ENCODE results near the gene B4GALNT1. TPM values are rescaled to one million over a fixed set of nuclear protein-coding genes. Genes with fewer than 3 reads are reported as not detected.
"Not testable (repeated sequence)": the region's sequence is repeated elsewhere in the genome, so short reads cannot be mapped to it uniquely, and the experiment has no call there.

The B4GALNT1 gene
- total RNA-seq, 2 donors from 2014 or later, result 1.5 to 3.6 TPM

GRCh38 chr12:57604454-57604991 lies 28.5 kb downstream of the B4GALNT1 start, which contains the start of gene DTX3:
DTX3 (plus strand) TSS chr12:57604824; CDS start chr12:57606518, 1,694 bp downstream.
- Mint-ChIP-seq H3K9me3 (no peaks in the 10 kb centered on the region), H3K36me3 (peaks cover 13% of the 10 kb centered on the region), H3K27ac (peak within 1 kb of the TSS; percentile 72 to 88), H3K4me1 (ENCODE audit: low read depth in 2 of 2) (peaks cover 23 to 35% of the 10 kb centered on the region in 2 donors), H3K27me3 (no peaks in the 10 kb centered on the region), H3K4me3 (peak within 1 kb of the TSS; percentile 75)
- DNase-seq (ENCODE audit: low spot score) (no peak), ATAC-seq (peak; percentile 62 to 71)

DNA sequence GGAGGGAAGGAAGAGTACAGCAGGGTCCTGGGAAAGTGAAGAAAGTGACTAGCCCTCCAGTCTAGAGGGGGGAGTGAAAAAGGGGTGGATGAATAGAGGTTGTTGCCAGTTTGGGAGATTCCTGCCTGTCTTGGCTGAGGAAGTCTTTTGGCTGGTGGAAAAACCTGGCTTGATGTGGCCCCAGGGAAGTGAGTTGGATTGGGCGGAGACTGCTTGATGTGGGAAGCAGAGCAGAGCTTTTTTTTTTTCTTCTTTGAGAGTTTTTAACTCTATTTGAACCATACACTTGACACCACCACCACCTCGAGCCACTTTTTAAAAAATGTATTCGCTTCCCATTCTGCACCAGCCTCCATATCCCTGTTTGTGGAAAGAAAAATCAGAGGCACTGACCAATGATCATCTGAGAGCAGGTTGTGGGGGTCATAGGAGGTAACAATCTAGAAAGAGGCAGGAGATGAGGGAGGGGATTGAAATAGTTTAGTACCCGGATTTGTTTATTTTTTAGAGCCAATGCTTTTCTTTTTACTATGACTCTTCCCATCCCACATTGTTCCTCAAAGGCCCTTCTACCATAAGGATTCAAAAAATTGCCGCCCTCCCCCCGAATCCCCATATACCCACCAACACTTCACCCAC lies 29.1 kb downstream of the B4GALNT1 start:
- H3K27me3 Mint-ChIP-seq, result no peaks in the 10 kb centered on the region
- ATAC-seq (no peak), DNase-seq (ENCODE audit: low spot score) (no peak)
- peaks cover 13% of the 10 kb centered on the region for H3K36me3 Mint-ChIP-seq
- peak overlapping the region; percentile 75 for H3K4me3 Mint-ChIP-seq
- peak overlapping the region; percentile 72 to 88 for H3K27ac Mint-ChIP-seq
- H3K9me3 Mint-ChIP-seq, result no peaks in the 10 kb centered on the region
- H3K4me1 Mint-ChIP-seq (ENCODE audit: low read depth in 2 of 2), result peaks cover 23 to 35% of the 10 kb centered on the region in 2 donors

- peaks cover 13% of the 10 kb centered on the region for H3K36me3 Mint-ChIP-seq
- H3K4me1 Mint-ChIP-seq (ENCODE audit: low read depth in 2 of 2), result peaks cover 23 to 35% of the 10 kb centered on the region in 2 donors
- H3K4me3 Mint-ChIP-seq, result peak overlapping the region; percentile 75
- no peaks in the 10 kb centered on the region for H3K9me3 Mint-ChIP-seq
- peak overlapping the region; percentile 72 to 88 for H3K27ac Mint-ChIP-seq
- H3K27me3 Mint-ChIP-seq, result no peaks in the 10 kb centered on the region
- no peak for ATAC-seq
- DNase-seq (ENCODE audit: low spot score), result no peak
Observed at GRCh38 chr12:57603324-57603723, 29.7 kb downstream of the B4GALNT1 start.

DNA sequence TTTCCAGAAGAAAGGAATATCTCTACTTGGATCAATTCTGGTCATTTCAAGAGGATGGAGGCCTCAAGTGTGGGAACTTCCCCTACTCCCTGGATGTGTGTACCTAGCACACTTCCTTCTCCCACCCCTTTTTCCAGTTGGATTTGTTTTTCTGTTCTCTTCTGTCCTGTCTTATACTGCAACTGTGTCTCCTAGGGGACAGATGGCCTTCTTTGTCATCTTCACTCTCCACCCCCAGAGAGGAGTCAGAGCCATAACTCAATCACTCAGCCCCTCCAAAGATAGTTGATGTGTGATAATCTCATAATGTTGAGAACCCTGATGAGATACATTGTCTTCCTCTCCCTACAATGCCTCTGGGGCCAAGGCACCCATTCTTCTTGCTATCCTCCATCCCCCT lies 30.5 kb downstream of the B4GALNT1 start:
- H3K27ac Mint-ChIP-seq, result peak overlapping the region; percentile 72 to 88
- peaks cover 23 to 38% of the 10 kb centered on the region in 2 donors for H3K4me1 Mint-ChIP-seq (ENCODE audit: low read depth in 2 of 2)
- no peak overlapping the region for H3K4me3 Mint-ChIP-seq

GRCh38 chr12:57600395-57600794 lies 32.6 kb downstream of the B4GALNT1 start:
- Mint-ChIP-seq H3K27ac (peak overlapping the region in 1 of 2 donors; percentile 34), H3K4me3 (no peak overlapping the region), H3K27me3 (no peaks in the 10 kb centered on the region), H3K36me3 (peaks cover 29% of the 10 kb centered on the region), H3K9me3 (no peaks in the 10 kb centered on the region), H3K4me1 (ENCODE audit: low read depth in 2 of 2) (peaks cover 18 to 34% of the 10 kb centered on the region in 2 donors)
- DNase-seq (ENCODE audit: low spot score), result no peak
- no peak for ATAC-seq

More for the DNA sequence above, 30.5 kb downstream of the B4GALNT1 start:
- DNase-seq (ENCODE audit: low spot score) (no peak), ATAC-seq (no peak)
- Mint-ChIP-seq H3K36me3 (peaks cover 17% of the 10 kb centered on the region), H3K27me3 (no peaks in the 10 kb centered on the region), H3K9me3 (no peaks in the 10 kb centered on the region)

DNA sequence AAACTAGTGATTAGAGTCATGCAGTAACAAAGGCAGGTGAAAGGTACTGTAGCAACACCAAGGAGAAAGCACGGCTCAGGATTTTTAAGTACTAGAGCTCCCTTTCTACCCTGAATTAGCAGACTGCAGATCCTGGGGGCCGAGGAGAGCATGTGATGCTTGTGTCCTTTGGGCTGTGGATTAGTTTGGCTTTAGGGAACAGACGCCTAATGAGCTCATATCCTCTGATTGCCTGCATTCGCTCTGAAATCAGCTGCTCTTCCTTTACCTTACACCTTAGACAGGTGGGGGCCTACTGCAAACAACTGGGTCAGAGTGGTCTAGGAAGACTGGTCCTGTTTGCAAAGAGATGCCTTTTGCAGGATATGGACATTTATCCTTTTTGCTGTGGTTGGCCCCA lies 39.8 kb downstream of the B4GALNT1 start:
- Mint-ChIP-seq H3K27me3 (no peaks in the 10 kb centered on the region), H3K4me1 (ENCODE audit: low read depth in 2 of 2) (peaks cover 23 to 26% of the 10 kb centered on the region in 2 donors), H3K27ac (no peak overlapping the region), H3K36me3 (peaks cover 15% of the 10 kb centered on the region), H3K9me3 (no peaks in the 10 kb centered on the region), H3K4me3 (no peak overlapping the region)
- no peak for DNase-seq (ENCODE audit: low spot score)
- ATAC-seq, result no peak

DNA sequence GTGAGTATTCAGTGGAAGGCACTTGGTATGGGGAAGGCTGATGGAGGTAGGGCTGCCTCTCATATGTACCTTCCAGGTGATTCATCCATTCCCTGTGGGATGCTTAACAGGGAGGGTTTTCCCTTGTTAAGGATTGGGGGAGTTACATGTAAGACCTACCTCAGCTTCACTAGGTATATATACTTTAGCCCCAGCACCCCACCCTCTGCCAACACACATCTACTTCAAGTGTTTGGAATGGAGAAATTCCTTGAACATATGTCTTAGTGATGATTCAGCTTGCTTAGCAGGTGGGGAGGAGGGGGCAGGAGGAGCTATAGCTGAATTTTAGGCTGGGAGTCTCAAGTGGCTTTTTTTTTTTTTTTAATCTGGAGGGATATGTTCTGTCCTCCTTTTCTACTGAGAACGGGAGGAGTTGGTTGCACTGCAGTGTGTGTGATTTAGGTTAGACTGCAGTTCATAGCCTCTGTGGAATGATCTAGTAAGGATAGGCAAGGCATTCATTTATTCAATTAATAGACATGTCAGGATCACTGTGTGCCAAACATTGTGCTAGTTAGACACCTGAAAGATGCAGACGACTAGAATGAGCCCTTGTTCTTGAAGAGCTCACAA lies 40.3 kb downstream of the B4GALNT1 start:
- no peaks in the 10 kb centered on the region for H3K9me3 Mint-ChIP-seq
- H3K27me3 Mint-ChIP-seq, result no peaks in the 10 kb centered on the region
- H3K4me3 Mint-ChIP-seq, result peak overlapping the region; percentile 94
- peaks cover 23 to 24% of the 10 kb centered on the region in 2 donors for H3K4me1 Mint-ChIP-seq (ENCODE audit: low read depth in 2 of 2)
- peak overlapping the region; percentile 45 to 86 for H3K27ac Mint-ChIP-seq
- ATAC-seq, result no peak
- H3K36me3 Mint-ChIP-seq, result peaks cover 13% of the 10 kb centered on the region
- no peak for DNase-seq (ENCODE audit: low spot score)

DNA sequence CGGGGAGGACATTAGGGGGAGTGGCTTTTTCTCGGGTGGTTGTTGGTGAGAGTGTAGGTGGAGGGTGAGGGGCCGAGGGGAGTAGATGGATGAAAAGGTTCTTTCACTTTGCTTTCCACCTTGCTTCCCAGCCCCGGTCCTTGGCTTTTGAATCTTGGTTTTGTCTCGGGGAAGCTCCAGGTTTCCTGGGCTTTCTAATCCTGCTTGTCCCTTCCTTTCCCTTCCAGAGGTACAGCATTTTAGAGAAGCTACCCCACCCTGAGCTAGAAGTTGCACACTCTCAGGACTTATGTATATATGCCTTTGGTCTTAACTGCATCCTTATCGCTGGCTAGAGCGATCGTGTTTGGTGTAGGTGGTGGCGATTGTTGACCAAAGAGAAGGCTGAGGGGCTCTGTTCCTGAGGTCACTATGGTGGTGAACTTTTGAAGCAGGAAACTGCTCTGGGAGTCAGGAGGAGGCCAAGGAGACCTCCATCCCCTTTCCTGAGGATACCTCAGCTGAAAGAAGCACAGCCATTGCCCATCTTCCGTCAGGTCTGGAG lies 41.1 kb downstream of the B4GALNT1 start:
- ATAC-seq (no peak), DNase-seq (ENCODE audit: low spot score) (no peak)
- Mint-ChIP-seq H3K27ac (peak overlapping the region; percentile 45 to 86), H3K9me3 (no peaks in the 10 kb centered on the region), H3K27me3 (no peaks in the 10 kb centered on the region), H3K36me3 (peaks cover 5% of the 10 kb centered on the region), H3K4me1 (ENCODE audit: low read depth in 2 of 2) (peaks cover 22 to 23% of the 10 kb centered on the region in 2 donors), H3K4me3 (peak overlapping the region; percentile 94)

DNA sequence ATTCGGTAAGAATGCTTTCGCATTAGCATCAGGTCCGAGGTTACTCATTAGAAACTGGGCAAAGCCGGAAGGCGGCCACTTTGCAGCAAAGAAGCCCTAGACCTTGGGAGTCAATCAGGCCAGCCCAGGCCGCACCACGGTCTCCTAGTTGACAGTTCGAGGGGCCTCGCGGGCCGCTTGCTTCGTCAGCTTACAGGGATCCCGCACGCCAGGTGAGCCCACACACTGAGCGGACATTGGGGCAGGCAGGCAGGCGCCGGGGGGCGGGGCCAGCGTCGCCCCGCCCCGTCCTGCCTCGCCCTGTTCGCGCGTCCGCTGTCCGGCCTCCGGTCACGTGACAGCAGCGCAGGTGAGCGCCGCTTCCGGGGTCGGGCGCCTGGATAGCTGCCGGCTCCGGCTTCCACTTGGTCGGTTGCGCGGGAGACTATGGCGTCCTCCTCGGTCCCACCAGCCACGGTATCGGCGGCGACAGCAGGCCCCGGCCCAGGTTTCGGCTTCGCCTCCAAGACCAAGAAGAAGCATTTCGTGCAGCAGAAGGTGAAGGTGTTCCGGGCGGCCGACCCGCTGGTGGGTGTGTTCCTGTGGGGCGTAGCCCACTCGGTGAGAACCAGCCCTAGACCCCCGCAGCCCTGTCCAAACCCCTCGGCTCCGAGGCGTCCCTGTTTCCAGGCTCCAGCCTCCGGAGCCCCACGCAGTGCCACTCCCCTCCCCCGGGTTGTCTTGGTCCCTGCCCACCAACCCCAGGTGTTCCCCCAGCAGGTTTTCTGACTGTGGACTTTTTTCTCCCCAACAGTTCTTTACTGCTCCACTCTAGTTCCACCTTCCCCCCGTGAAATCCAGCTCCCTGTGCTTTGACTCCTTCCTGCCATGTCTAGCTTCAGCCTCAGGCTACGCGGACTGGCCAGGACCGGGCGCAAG lies 41.9 kb downstream of the B4GALNT1 start, which contains the start of gene PIP4K2C:
PIP4K2C (plus strand) TSS at position 329 of the 918 bp plus-strand sequence; CDS start at position 427, 98 bp downstream.
- ATAC-seq (peak; percentile 98), DNase-seq (ENCODE audit: low spot score) (peak; percentile 90)
- Mint-ChIP-seq H3K27ac (peak within 1 kb of the TSS; percentile 45 to 86), H3K4me3 (peak within 1 kb of the TSS; percentile 94), H3K4me1 (ENCODE audit: low read depth in 2 of 2) (peaks cover 22 to 23% of the 10 kb centered on the region in 2 donors), H3K27me3 (no peaks in the 10 kb centered on the region), H3K9me3 (no peaks in the 10 kb centered on the region), H3K36me3 (no peaks in the 10 kb centered on the region)

DNA sequence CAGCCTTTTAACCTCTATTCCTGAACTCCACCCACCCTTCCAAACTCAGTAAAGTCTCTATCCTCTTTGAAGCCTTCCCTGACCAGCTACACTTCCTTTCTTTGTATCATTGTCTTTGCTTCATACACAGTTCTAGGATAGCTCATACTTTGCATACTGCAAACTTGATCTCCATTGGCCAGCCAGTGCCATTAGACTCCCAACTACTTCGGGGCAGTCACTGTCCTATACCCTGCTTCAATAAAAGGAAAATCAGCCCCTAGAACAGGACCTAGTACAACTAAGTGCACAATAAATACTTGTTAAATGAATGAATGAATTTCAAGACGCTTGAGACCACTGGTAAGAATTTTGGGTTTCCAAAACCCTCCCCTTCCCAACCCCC lies 42.5 kb downstream of the B4GALNT1 start:
- peak overlapping the region; percentile 94 for H3K4me3 Mint-ChIP-seq
- DNase-seq (ENCODE audit: low spot score), result no peak
- H3K4me1 Mint-ChIP-seq (ENCODE audit: low read depth in 2 of 2), result peaks cover 22 to 23% of the 10 kb centered on the region in 2 donors
- no peaks in the 10 kb centered on the region for H3K27me3 Mint-ChIP-seq
- H3K9me3 Mint-ChIP-seq, result no peaks in the 10 kb centered on the region
- no peaks in the 10 kb centered on the region for H3K36me3 Mint-ChIP-seq
- no peak for ATAC-seq
- peak overlapping the region; percentile 45 to 86 for H3K27ac Mint-ChIP-seq

- H3K27ac Mint-ChIP-seq, H3K4me3 Mint-ChIP-seq: not testable (repeated sequence)
- peaks cover 22 to 23% of the 10 kb centered on the region in 2 donors for H3K4me1 Mint-ChIP-seq (ENCODE audit: low read depth in 2 of 2)
Observed at GRCh38 chr12:57588951-57589610, 43.9 kb downstream of the B4GALNT1 start.

DNA sequence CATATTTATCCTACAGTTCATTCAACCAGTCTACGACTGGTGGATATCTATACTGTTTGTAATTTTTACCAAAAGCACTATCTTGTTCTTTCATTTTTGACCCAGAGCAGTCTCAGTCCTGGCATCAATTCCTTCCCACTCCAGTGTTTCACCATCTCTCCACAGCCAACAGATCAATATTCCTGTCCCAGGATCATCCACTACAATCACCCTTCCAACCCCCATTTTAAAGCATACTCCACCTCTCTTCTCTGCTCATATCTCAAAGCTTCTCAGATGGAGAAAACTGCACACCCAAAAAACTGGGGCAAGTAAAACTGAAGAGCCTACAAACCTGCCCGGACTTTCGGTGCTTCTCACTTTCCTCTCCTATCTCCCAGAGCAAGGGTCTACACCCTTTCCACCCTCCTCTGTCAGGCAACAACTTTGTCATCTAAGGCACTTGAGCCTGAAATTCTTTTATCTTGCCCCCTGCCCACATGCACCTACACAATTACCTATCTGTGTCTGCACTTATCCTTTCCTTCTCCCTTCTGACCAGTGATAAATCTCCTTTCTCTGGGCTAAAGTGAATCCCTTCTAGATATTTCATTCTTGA lies 46.1 kb downstream of the B4GALNT1 start:
- ATAC-seq, result no peak
- Mint-ChIP-seq H3K9me3 (no peaks in the 10 kb centered on the region), H3K27me3 (peaks cover 5 to 7% of the 10 kb centered on the region in 2 donors), H3K27ac (no peak overlapping the region), H3K36me3 (no peaks in the 10 kb centered on the region), H3K4me3 (no peak overlapping the region), H3K4me1 (ENCODE audit: low read depth in 2 of 2) (peaks cover 16 to 17% of the 10 kb centered on the region in 2 donors)
- DNase-seq (ENCODE audit: low spot score), result no peak

More at GRCh38 chr12:57588951-57589610, 43.9 kb downstream of the B4GALNT1 start:
- not testable (repeated sequence) for ATAC-seq; H3K9me3 Mint-ChIP-seq; H3K27me3 Mint-ChIP-seq; DNase-seq (ENCODE audit: low spot score); H3K36me3 Mint-ChIP-seq

Data from natural killer cell treated with Interleukin-12 subunit alpha and Interleukin-12 subunit beta and Interleukin-15 and Interleukin-18, amount 100 ng/mL, for 72 hours (primary cell).